GM12878 (cell line): ENCODE results near the gene RALBP1. TPM values are rescaled to one million over a fixed set of nuclear protein-coding genes. Genes with fewer than 3 reads are reported as not detected.

Experiments used
- ATAC-seq: fragments of 200-7000 bp; cut with Tn5 transposase; 3 replicates; pipeline ENCODE4 v1.9.1; 2020; ENCODE audit warnings: mild to moderate bottlenecking, moderate library complexity
- BruUV-seq: library from RNA; stranded (reverse); fragments of 400-500 nt; replicated peaks from 2 replicates; lab custom pipeline; 2021; lab: Mats Ljungman, UMichigan
- CTCF ChIA-PET: fragments of 300-600 bp; sonication (Branson Sonifier 250); formaldehyde crosslinking; extraction: SDS; loops from one replicate; lab custom pipeline; 2021; ENCODE audit warnings: inconsistent platforms; lab: Yijun Ruan, JAX
- POLR2A ChIA-PET: fragments of 350-600 bp; formaldehyde crosslinking; extraction: SDS; loops from one replicate; lab custom pipeline; 2021; ENCODE audit warnings: inconsistent platforms; lab: Charles Lee
- RAD21 ChIA-PET: fragments of 300-600 bp; sonication (Branson Sonifier 250); formaldehyde crosslinking; loops from one replicate; lab custom pipeline; 2023; ENCODE audit warnings: antibody characterized with exemption; ENCODE audit not compliant: unreplicated experiment; lab: Charles Lee
- SMC1A ChIA-PET: fragments of 300-600 bp; sonication (Branson Sonifier 250); formaldehyde crosslinking; loops from one replicate; lab custom pipeline; 2023; ENCODE audit not compliant: unreplicated experiment, uncharacterized antibody; lab: Charles Lee
- DNase-seq: peaks from one replicate; pipeline ENCODE4 v3.0.0-alpha.2; 2011; ENCODE audit warnings: low read depth, low spot score
- FAIRE-seq: peaks from 3 replicates; lab custom pipeline; 2011; peaks lifted over from hg19 to GRCh38; lab: Jason Lieb, UNC
- H2AFZ ChIP-seq: 2 replicates; pipeline ENCODE4 v1.6.0; 2011; ENCODE audit warnings: low read depth, low read length, control low read depth; ENCODE audit not compliant: control insufficient read depth
- H3K27ac ChIP-seq: 2 replicates; pipeline ENCODE4 v1.5.1; 2011; ENCODE audit warnings: control low read depth; ENCODE audit not compliant: control insufficient read depth, insufficient read depth
- H3K27me3 ChIP-seq, 2 experiments: replicated peaks in 1 of 2; 2 replicates each; pipeline versions ENCODE4 v1.6.0 to v1.6.1; 2011; ENCODE audit warnings: low read length in 1 of 2; ENCODE audit not compliant: control insufficient read depth in 2 of 2, insufficient read depth in 2 of 2
- H3K36me3 ChIP-seq, 2 experiments: 2 replicates each; pipeline ENCODE4 v1.5.1; 2011; ENCODE audit warnings: low read length in 1 of 2; ENCODE audit not compliant: control insufficient read depth in 2 of 2, insufficient read depth in 2 of 2
- H3K4me1 ChIP-seq: 2 replicates; pipeline ENCODE4 v1.6.1; 2011; ENCODE audit warnings: mild to moderate bottlenecking, low read length, moderate library complexity, mixed read lengths; ENCODE audit not compliant: control insufficient read depth, insufficient read depth
- H3K4me2 ChIP-seq: 2 replicates; pipeline ENCODE4 v1.6.0; 2011; ENCODE audit warnings: control low read depth; ENCODE audit not compliant: control insufficient read depth, insufficient read depth
- H3K4me3 ChIP-seq: fragments of 200-600 bp; sonication (generic); 2 replicates; pipeline ENCODE4 v1.5.1; 2016
- H3K79me2 ChIP-seq: 2 replicates; pipeline ENCODE4 v1.6.0; 2011; ENCODE audit warnings: low read length; ENCODE audit not compliant: control insufficient read depth, insufficient read depth
- H3K9ac ChIP-seq: 2 replicates; pipeline ENCODE4 v1.8.0; 2011; ENCODE audit warnings: low read length, control low read depth, mixed read lengths; ENCODE audit not compliant: control insufficient read depth, insufficient read depth
- H3K9me3 ChIP-seq: replicated peaks from 3 replicates; pipeline ENCODE4 v1.5.1; 2011; ENCODE audit warnings: mild to moderate bottlenecking, low read length; ENCODE audit not compliant: control insufficient read depth, insufficient read depth
- H4K20me1 ChIP-seq: 2 replicates; pipeline ENCODE4 v1.6.0; 2011; ENCODE audit not compliant: control insufficient read depth, insufficient read depth
- ASH2L ChIP-seq: fragments of 300-600, 200-600 bp; sonication (generic); IDR thresholded peaks from 2 replicates; pipeline ENCODE4 v1.6.1; 2017; ENCODE audit warnings: low read depth, mild to moderate bottlenecking, borderline replicate concordance
- CEBPB ChIP-seq, 2 experiments: fragments of 150-350 bp in 1 of 2; IDR thresholded peaks; 2 replicates each; pipeline ENCODE4 v1.6.1; 2012 to 2014; ENCODE audit warnings: low read depth in 2 of 2, low read length in 2 of 2, borderline replicate concordance in 1 of 2, inconsistent platforms in 1 of 2
- CEBPZ ChIP-seq: fragments of 150-350 bp; IDR thresholded peaks from 2 replicates; pipeline ENCODE4 v1.6.1; 2016; ENCODE audit warnings: low read depth, low read length
- CREB1 ChIP-seq: IDR thresholded peaks from 2 replicates; pipeline ENCODE4 v1.6.1; 2012; ENCODE audit warnings: low read depth, mild to moderate bottlenecking, inconsistent platforms
- EGR1 ChIP-seq, 2 experiments: IDR thresholded peaks; 1 replicate in 1 of 2; 2 replicates in 1 of 2; pipeline ENCODE4 v1.6.1; 2011 to 2012; ENCODE audit warnings: low read depth in 2 of 2, low read length in 2 of 2, borderline replicate concordance in 1 of 2, mild to moderate bottlenecking in 1 of 2, moderate library complexity in 1 of 2
- NBN ChIP-seq: fragments of 450-650 bp; IDR thresholded peaks from 2 replicates; pipeline ENCODE4 v1.6.1; 2016
- RAD21 ChIP-seq: IDR thresholded peaks from 2 replicates; pipeline ENCODE4 v1.6.1; 2011; ENCODE audit warnings: mild to moderate bottlenecking, low read depth, low read length, moderate library complexity; ENCODE audit not compliant: insufficient read depth
- RUNX3 ChIP-seq: IDR thresholded peaks from 2 replicates; pipeline ENCODE4 v1.6.1; 2012; ENCODE audit warnings: low read length, inconsistent platforms
- SUPT20H ChIP-seq: IDR thresholded peaks from 2 replicates; pipeline ENCODE4 v1.6.1; 2011; ENCODE audit warnings: low read depth, mild to moderate bottlenecking, low read length, moderate library complexity, borderline replicate concordance; ENCODE audit not compliant: control insufficient read depth
- SUZ12 ChIP-seq: fragments of 200-600 bp; sonication (generic); IDR thresholded peaks from one replicate; pipeline ENCODE4 v1.6.1; 2018; ENCODE audit warnings: antibody characterized with exemption, mild to moderate bottlenecking; ENCODE audit not compliant: unreplicated experiment
- TCF12 ChIP-seq: IDR thresholded peaks from 2 replicates; pipeline ENCODE4 v1.6.1; 2011; ENCODE audit warnings: low read depth, mild to moderate bottlenecking, low read length
- TCF3 ChIP-seq: IDR thresholded peaks from 2 replicates; pipeline ENCODE4 v1.6.1; 2012; ENCODE audit warnings: low read depth, mild to moderate bottlenecking, low read length, borderline replicate concordance; ENCODE audit not compliant: insufficient read depth
- YY1 ChIP-seq: IDR thresholded peaks from 2 replicates; pipeline ENCODE4 v1.6.1; 2011; ENCODE audit warnings: low read depth, mild to moderate bottlenecking, low read length
- ZBTB33 ChIP-seq: fragments of 450-650 bp; IDR thresholded peaks from 2 replicates; pipeline ENCODE4 v1.6.1; 2017; ENCODE audit warnings: mild to moderate bottlenecking
- ZNF622 ChIP-seq: fragments of 450-650 bp; IDR thresholded peaks from 2 replicates; pipeline ENCODE4 v1.6.1; 2017; ENCODE audit warnings: mild to moderate bottlenecking, inconsistent platforms
- WGBS: methylation state at CpG from one replicate; pipeline ENCODE4 v1.1.6; 2016; ENCODE audit warnings: low lambda C conversion rate; ENCODE audit not compliant: insufficient replicate concordance, insufficient coverage; ENCODE audit errors: missing lambda C conversion rate; 5-methylcytosine and 5-hydroxymethylcytosine counted together
- in situ Hi-C: fragments of 300-500 bp; cut with MboI; formaldehyde crosslinking; loops from 9 replicates; pipeline ENCODE4 v1.14.3; 2018; ENCODE audit warnings: mixed read lengths
- intact Hi-C: fragments of 100-400 bp; cut with micrococcal nuclease; formaldehyde crosslinking; loops from one replicate; pipeline ENCODE4 v1.14.2; 2022; ENCODE audit not compliant: unreplicated experiment
- polyA plus RNA-seq, 11 experiments: library from polyadenylated mRNA; depleted of rRNA in 4 of 11; unstranded in 6 of 11; stranded (reverse) in 5 of 11; fragments of >200 nt; fragmentation: Nextera tagmentation in 4 of 11; fragmentation: Illumina TruSeq in 1 of 11; extraction: Ambion mirVana in 4 of 11; extraction: Trizol in 1 of 11; gene quantifications; 1 replicate in 1 of 11; 2 replicates in 10 of 11; pipeline versions ENCODE4 v1.2.1 to v1.2.3, GENCODE V29; 2011 to 2016; ENCODE audit warnings: inconsistent platforms in 2 of 11, missing spikeins in 2 of 11, low read depth in 1 of 11
- total RNA-seq, 4 experiments: library from RNA; depleted of rRNA in 3 of 4; stranded (reverse); fragments of >200 nt in 3 of 4; fragmentation: Illumina TruSeq in 1 of 4; extraction: Trizol in 1 of 4; gene quantifications; 2 replicates each; pipeline versions ENCODE4 v1.2.1 to v1.2.3, GENCODE V29; 2013 to 2021
- TF ChIP-seq, protein P1 (sequence below): IDR thresholded peaks from 2 replicates; pipeline ENCODE4 v1.6.1; 2011; ENCODE audit warnings: borderline replicate concordance, low read depth, mild to moderate bottlenecking, moderate library complexity, low read length; ENCODE audit not compliant: insufficient read depth, poor library complexity, severe bottlenecking
- TF ChIP-seq, protein P2 (sequence below): IDR thresholded peaks from 2 replicates; pipeline ENCODE4 v1.6.1; 2011; ENCODE audit warnings: borderline replicate concordance, low read depth, mild to moderate bottlenecking, moderate library complexity, mixed read lengths, low read length; ENCODE audit not compliant: insufficient read depth; ENCODE audit errors: extremely low read length

The RALBP1 gene
- total and polyA plus RNA-seq, 10 of the 15 experiments (the other 5 are each of a cell fraction or from before 2014, with no cell fraction given): 11.2 to 46.9 (median 41.8) TPM

DNA sequence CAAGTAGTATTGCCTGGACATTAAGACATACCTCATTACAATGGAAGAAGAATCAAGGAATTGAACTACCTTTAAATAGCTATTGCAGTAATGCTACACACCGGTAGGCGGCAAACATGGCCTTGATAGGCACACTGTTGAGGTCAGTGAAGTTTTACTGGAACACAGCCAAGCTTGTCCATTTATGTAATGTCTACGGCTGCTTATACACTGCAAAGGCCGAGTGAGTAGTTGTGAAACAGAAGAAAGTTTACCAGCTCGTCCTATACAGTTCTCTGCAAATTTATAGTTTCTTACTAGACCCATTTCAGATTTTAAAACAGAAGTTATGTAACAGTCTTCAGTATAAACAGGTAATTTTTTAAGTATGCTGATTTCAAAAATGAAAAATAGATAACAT is 100.2 kb downstream of the RALBP1 start:
- Histone ChIP-seq H3K9ac (no peak overlapping the region), H3K27ac (no peak overlapping the region), H2AFZ (no peak overlapping the region), H3K4me2 (no peak overlapping the region), H3K79me2 (no peaks in the 10 kb centered on the region), H3K27me3 (no peaks in the 10 kb centered on the region), H3K4me3 (no peak overlapping the region), H3K9me3 (no peaks in the 10 kb centered on the region), H4K20me1 (no peaks in the 10 kb centered on the region), H3K4me1 (no peaks in the 10 kb centered on the region), H3K36me3 (peaks cover 1 to 12% of the 10 kb centered on the region in 2 experiments; a peak in 3 of 4 replicates)
- ChIA-PET CTCF (interaction anchor here (2.3 kb wide), 1 partner anchor 10 kb away, joined by 7 read pairs; no protein-coding TSS in a partner anchor), SMC1A (interaction anchor here (0.9 kb wide), 1 partner anchor 16 kb away, joined by 3 read pairs; no protein-coding TSS in a partner anchor), POLR2A (interaction anchor here (1.1 kb wide), 1 partner anchor 9 kb away, joined by 5 read pairs; no protein-coding TSS in a partner anchor), RAD21 (no interaction called here)
- in situ Hi-C loops: no loop called here
- WGBS: 49% methylated on average over 5 of the region's 5 CpGs
- intact Hi-C loops: no loop called here
- ATAC-seq: no peak
- DNase-seq: no peak
- FAIRE-seq: no peak
- no TSS peak for BruUV-seq
- TF ChIP-seq CEBPZ (no peak), RAD21 (peak; percentile 76), RUNX3 (peak; percentile 57; the same call in 1 of the 2 replicates), ASH2L (no peak), YY1 (0 out of 2 replicates have a peak, but pooled peaks have one; percentile 14), ZNF622 (no peak), CREB1 (no peak), TCF3 (no peak), SUPT20H (no peak), SUZ12 (no peak), EGR1 (IDR thresholded peaks at IDR 0.05; ENCODE audit: borderline replicate concordance in 1 of 2, low read depth in 2 of 2, low read length in 2 of 2) (no peak), TCF12 (no peak), ZBTB33 (no peak), NBN (no peak), CEBPB (IDR thresholded peaks at IDR 0.05; ENCODE audit: borderline replicate concordance in 1 of 2, low read depth in 2 of 2, low read length in 2 of 2) (no peak)
- TF ChIP-seq, protein P1, sequence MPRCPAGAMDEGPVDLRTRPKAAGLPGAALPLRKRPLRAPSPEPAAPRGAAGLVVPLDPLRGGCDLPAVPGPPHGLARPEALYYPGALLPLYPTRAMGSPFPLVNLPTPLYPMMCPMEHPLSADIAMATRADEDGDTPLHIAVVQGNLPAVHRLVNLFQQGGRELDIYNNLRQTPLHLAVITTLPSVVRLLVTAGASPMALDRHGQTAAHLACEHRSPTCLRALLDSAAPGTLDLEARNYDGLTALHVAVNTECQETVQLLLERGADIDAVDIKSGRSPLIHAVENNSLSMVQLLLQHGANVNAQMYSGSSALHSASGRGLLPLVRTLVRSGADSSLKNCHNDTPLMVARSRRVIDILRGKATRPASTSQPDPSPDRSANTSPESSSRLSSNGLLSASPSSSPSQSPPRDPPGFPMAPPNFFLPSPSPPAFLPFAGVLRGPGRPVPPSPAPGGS: no peak
- TF ChIP-seq, protein P2, sequence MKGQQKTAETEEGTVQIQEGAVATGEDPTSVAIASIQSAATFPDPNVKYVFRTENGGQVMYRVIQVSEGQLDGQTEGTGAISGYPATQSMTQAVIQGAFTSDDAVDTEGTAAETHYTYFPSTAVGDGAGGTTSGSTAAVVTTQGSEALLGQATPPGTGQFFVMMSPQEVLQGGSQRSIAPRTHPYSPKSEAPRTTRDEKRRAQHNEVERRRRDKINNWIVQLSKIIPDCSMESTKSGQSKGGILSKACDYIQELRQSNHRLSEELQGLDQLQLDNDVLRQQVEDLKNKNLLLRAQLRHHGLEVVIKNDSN: no peak
